Medulla oblongata (tissue), 1 donor: ENCODE measurements around the gene HS3ST1.

Source experiments
- DNase-seq: peaks from one replicate; pipeline ENCODE4 v3.0.0-alpha.2; 2015; ENCODE audit errors: extremely low spot score

The HS3ST1 gene

DNA sequence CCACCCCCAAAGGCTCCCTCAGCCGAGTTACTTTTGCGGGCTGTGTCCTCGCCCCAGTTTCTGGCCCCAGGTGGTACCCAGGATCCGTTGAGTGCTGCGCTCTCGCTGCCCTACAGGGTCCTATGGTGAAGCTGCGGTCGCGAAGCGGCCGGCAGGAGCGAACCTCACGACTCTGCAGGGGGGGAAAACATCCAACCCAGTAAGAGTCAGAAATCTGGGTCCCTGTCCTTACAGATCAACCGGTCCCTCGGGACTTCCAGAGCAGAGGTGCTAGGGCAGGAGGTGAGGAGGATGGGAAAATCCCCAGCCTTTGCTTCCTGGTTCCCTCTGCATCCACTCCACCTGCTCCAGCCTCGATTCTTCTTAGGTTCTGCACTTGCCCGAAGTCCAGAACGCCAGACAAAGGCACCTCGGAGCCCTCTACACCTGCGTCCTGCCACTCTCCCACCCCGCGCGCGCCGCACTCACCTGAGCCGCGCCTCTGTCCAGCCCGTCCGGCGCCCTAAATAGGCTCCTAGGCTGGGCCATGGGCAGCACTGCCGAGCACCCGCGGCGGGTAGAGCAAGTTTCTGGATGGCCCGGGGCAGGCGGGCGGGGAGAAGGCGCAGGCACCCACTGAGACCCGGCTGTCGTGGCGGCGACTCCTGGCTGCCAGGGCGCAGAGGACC lies at the start of gene HS3ST1:
HS3ST1 (minus strand) TSS at position 664 of the 668 bp plus-strand sequence. CDS start 28,889 bp downstream, outside the sequence.
- DNase-seq, result no peak

- no peak for DNase-seq
Observed at GRCh38 chr4:11475871-11476270, 47.2 kb upstream of the HS3ST1 start.

- DNase-seq, result no peak
Observed at GRCh38 chr4:11474146-11474545, 45.5 kb upstream of the HS3ST1 start.

DNA sequence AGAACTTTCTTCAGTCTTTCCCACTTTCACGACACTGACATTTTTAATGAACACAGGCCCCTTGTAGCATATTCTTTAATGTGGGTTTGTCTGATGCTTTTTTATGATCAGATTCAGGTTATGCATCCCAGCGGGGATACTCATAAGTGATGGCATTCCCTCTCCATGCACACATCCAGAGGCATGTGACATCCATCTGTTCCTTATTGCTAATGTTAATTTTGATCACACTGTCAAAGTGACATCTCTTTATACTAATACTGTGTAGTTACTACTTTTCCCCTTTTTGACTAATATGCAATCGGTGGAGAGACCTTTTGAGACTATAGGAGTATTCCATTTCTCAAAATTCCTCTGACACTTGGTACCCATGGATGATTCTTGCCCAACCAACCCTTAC lies 43.8 kb upstream of the HS3ST1 start:
- no peak for DNase-seq

DNA sequence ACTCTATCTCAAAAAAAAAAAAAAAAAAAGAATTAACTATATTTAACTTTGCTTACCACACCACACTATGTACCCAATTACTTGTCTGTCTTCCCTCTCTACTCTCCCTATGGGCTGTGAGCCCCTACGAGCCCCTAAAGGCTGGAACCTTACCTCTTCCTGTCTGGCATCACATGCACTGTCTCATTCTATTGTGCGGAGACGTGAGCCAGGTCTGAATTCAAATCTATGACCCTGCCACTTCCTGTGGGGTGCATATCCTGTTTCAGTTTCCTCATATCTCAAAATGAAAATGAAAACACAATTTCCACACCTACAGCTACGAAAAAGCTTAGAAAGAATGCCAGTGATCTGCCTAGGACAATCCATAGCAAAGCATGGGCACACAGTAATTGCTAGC lies 42.9 kb upstream of the HS3ST1 start:
- peak; percentile 64 for DNase-seq

DNA sequence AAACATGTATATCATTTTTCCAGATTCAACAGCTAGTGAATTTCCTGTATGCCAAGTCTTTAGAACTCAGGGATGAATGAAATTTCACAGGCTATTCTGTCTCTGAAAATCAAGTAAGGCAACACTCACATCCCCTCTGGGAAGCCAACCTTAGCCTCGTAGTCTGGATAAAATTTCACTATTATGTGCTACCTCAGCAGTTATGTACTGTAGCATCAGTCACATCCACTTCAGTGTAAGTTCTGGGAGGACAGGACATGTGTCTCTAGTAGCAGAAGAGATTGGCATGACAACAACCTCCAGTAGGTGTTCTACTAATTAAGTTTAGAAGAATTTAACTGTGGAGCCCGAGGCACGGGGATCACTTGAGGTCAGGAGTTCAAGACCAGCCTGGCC lies 42.4 kb upstream of the HS3ST1 start:
- no peak for DNase-seq

- DNase-seq, result no peak
Observed at GRCh38 chr4:11470438-11471045, 41.8 kb upstream of the HS3ST1 start.

GRCh38 chr4:11469650-11470437 lies 41.1 kb upstream of the HS3ST1 start:
- no peak for DNase-seq

DNA sequence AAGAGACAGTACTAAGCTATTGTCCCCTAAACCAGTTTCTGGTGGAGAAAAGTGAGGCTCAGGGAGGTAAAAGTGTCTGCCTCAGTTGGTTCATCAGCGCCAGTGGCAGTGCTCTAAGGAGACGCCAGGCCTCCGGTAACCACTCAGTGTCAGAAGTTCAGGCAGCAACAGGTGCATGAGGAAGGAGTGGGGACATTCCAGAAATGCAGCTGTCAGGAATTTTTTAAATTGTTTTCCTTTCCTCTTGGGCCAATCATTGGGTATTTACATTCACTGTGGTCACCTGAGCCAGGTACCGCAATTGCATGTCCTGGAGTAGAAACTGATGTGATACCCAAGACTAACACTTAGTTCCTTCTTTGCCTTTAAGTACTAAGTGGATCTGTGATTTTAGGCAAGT lies 40.2 kb upstream of the HS3ST1 start:
- DNase-seq, result no peak

DNA sequence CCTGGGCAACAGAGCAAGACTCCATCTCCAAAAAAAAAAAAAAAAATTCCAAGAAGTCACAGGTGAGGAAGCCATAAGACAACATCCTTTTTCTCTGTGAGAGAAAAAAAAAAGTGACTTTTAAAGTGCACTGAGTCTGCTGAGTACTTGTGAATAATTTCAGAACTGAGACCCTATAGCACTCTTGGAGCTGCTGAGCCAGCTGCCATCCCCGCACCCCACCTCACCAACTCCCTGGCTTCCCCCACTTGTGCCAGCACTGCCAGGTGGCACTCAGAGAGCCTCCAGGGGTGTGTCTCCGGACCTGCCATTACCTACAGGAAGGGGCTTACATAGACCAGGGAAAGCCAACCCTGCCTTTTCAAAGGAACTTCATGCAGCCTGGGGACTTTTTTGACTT lies 39.2 kb upstream of the HS3ST1 start:
- no peak for DNase-seq

GRCh38 chr4:11463707-11464106 lies 35.0 kb upstream of the HS3ST1 start:
- DNase-seq, result no peak

DNA sequence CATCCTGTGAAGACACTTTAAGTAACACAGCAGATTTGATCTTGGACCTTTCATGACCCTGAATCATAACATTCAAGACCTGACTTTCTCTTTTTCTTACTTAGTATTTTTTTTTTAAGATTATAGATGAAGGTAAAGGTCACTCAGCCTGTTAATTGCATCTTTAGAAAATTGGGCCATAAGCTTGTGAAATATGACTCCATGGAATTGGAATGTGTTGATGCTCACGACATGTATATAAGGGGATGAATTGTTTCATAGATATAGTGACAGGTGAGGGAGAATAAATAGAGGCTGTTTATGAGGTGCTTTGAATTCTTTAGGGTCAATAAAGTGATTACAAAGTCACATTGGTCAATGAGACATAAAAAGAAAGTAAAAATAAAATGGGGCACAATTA lies 27.7 kb upstream of the HS3ST1 start:
- no peak for DNase-seq

DNA sequence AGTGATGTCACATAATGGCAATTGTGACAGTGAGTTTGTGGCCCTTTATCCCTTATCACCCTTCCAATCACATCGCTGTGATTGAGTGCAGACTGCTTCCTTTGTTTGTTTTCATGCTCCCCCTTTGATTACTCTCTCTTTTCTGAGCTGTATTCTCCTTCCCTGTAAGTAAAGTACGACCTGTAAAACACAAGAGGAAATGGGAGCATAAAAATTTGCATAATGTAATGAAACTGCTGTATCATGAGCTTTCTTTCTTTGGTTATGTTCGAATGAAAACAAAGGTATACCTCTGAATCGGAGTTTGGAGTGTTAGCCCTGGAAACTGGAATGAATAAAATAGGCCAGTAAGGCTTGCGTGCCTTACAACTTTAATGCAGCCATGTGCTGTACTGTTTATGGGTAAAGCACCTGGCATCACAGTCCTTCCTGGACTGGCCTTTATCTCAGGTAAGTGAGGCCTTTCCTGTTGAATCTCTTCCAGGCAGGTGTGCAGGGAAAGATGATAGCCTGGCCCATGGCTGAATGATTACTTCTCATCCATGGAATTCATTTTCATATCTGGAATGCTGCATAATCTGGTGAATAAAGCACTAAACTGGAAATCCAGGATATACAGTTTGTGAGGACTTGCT lies 26.6 kb upstream of the HS3ST1 start:
- DNase-seq, result no peak

DNA sequence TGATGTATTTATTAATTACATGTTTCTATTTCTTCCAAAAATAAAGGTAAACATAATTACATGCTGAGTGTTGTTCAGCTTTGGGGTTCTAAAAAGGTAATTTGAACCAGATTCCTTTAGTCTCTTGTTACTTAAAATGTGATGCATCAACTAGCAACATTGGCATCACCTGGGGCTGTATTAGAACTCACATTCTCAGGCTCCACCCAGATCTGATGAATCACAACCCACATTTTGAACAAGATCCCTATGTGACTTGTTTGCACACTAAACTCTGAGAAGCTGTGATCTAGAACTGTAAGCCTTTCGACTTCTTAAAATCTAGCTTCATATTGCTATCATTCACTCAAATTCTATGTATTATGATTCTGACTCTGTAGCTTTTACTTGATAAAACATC lies 23.0 kb upstream of the HS3ST1 start:
- no peak for DNase-seq

DNA sequence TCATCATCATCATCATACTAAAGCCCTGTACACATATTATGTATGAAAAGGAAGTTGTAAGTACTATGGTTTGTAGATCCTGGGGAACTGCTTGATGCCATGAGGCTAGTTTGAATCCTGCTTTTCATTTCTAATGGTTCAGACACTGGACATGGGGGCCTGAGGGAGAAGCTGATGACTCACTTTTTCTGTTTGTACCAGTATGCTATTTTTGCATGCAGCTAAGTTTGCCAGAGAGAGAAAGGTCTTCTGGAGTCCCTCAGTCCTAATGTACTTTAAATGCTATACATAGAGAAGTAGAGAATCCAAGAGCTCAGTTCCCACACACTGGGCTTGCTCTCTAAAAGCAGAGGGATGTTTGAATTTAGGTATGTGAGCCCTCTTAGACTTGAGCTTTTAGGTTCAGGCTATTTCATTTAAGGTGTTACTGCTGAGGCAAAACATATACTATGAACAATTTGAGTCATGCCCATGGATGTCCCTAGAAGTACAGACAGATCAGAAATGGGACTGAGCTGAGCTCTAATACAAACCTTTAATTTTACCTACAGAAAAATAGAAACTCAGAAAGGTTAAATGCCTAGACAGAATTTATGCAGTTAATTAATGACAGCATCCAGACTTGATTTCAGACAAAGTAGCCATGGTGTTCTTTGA lies 17.6 kb upstream of the HS3ST1 start:
- DNase-seq, result no peak

DNA sequence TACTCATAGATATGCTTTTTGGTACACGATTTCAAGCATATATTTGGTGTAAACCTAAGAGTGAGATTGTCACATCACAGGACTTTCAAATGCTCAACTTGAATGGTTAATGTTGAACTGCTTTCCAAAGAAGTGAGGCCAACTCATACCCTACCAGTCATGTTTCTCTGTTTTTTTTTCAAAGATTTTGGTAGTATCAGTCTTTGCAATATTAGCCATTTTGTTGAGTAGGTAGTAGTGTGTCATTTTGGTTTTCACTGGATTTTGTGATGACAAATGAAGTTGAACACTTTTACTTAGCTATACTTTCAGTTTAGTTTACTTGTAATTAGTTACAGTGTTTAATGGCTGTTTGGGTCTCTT lies 12.5 kb upstream of the HS3ST1 start:
- no peak for DNase-seq

GRCh38 chr4:11440481-11441193 lies 11.9 kb upstream of the HS3ST1 start:
- peak; percentile 47 for DNase-seq

GRCh38 chr4:11439836-11440235 lies 11.1 kb upstream of the HS3ST1 start:
- peak; percentile 75 for DNase-seq

DNA sequence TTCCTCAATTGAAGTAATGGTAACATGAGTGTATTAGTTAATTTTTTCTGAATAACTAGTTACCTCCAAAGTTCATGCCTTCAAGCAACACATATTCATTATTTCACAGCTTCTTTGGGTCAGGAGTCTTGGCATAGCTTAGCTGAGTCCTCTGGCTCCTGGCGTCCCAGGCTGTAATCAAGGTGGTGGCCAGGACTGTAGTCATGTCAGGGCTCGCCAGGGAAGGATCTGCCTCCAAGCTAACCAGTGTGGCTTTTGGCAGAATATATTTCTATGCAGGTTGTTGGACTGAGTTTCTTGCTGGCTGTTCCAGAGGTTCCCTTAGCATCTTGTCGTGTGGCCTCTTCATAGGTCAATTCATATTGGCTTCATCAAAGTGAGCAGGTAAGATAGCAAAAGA lies 10.0 kb upstream of the HS3ST1 start:
- no peak for DNase-seq

- DNase-seq, result no peak
Observed at GRCh38 chr4:11436673-11437072, 8.0 kb upstream of the HS3ST1 start.

- DNase-seq, result peak; percentile 48
Observed at GRCh38 chr4:11436084-11436483, 7.4 kb upstream of the HS3ST1 start.
